Astrocyte of the spinal cord (primary cell): ENCODE results near the gene OSBPL10.

ENCODE experiments used
- DNase-seq: peaks from one replicate; pipeline ENCODE4 v3.0.0; 2011; ENCODE audit warnings: low read depth, low spot score
- H3K4me3 ChIP-seq: 2 replicates; pipeline ENCODE4 v1.5.1; 2011; ENCODE audit warnings: low read depth, mild to moderate bottlenecking, low read length, moderate library complexity
- CTCF ChIP-seq: IDR thresholded peaks from 2 replicates; pipeline ENCODE4 v1.5.1; 2012; ENCODE audit warnings: low read depth, mild to moderate bottlenecking, low read length, inconsistent platforms
- in situ Hi-C: cut with HindIII; loops from 2 replicates; pipeline ENCODE4 v1.10.0; 2017; ENCODE audit warnings: low sequenced_read_pairs

OSBPL10 gene

GRCh38 chr3:31847760-31848159 lies 133.3 kb downstream of the OSBPL10 start:
- H3K4me3 ChIP-seq, result no peak overlapping the region
- in situ Hi-C loops, result no loop called here
- TF ChIP-seq CTCF, result no peak
- DNase-seq, result no peak

GRCh38 chr3:31841515-31841914 lies 139.5 kb downstream of the OSBPL10 start:
- TF ChIP-seq CTCF, result no peak
- no peak for DNase-seq
- in situ Hi-C loops, result no loop called here
- H3K4me3 ChIP-seq, result no peak overlapping the region

GRCh38 chr3:31840252-31840651 lies 140.8 kb downstream of the OSBPL10 start:
- in situ Hi-C loops, result no loop called here
- no peak overlapping the region for H3K4me3 ChIP-seq
- DNase-seq, result no peak
- no peak for TF ChIP-seq CTCF

GRCh38 chr3:31839144-31839917 lies 141.7 kb downstream of the OSBPL10 start:
- TF ChIP-seq CTCF, result no peak
- no peak overlapping the region for H3K4me3 ChIP-seq
- in situ Hi-C loops, result no loop called here
- DNase-seq, result no peak

GRCh38 chr3:31836131-31837075 lies 144.7 kb downstream of the OSBPL10 start:
- DNase-seq, result no peak
- in situ Hi-C loops, result no loop called here
- TF ChIP-seq CTCF, result no peak

GRCh38 chr3:31833391-31834190 lies 147.5 kb downstream of the OSBPL10 start:
- TF ChIP-seq CTCF, result no peak
- in situ Hi-C loops, result no loop called here
- no peak for DNase-seq
- no peak overlapping the region for H3K4me3 ChIP-seq

More at GRCh38 chr3:31836131-31837075, 144.7 kb downstream of the OSBPL10 start:
- no peak overlapping the region for H3K4me3 ChIP-seq
